Activated effector memory CD4-positive, alpha-beta T cell treated with Interleukin-2 at 50 U/mL for 16 hours (primary cell): ENCODE results near the gene NIP7.

ENCODE experiments used
- DNase-seq: peaks from one replicate; pipeline ENCODE4 v3.0.0-alpha.2; 2020

NIP7 gene

DNA sequence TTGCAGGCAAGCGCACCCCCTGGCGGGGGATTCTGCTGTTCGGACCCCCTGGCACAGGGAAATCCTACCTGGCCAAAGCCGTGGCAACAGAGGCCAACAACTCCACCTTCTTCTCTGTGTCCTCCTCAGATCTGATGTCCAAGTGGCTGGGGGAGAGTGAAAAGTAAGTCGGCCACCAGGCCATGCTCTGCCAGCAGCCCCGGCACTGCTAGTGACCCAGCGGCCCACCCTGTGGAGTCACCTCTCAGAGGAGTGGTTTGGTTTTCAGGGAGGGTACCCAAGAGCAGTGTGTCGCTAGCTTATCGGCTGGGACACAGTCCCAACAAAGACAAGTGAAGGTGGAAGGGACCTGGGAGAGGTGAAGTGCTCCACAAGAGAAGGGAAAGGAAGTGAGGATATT lies 20.2 kb upstream of the NIP7 start:
- DNase-seq, result no peak

DNA sequence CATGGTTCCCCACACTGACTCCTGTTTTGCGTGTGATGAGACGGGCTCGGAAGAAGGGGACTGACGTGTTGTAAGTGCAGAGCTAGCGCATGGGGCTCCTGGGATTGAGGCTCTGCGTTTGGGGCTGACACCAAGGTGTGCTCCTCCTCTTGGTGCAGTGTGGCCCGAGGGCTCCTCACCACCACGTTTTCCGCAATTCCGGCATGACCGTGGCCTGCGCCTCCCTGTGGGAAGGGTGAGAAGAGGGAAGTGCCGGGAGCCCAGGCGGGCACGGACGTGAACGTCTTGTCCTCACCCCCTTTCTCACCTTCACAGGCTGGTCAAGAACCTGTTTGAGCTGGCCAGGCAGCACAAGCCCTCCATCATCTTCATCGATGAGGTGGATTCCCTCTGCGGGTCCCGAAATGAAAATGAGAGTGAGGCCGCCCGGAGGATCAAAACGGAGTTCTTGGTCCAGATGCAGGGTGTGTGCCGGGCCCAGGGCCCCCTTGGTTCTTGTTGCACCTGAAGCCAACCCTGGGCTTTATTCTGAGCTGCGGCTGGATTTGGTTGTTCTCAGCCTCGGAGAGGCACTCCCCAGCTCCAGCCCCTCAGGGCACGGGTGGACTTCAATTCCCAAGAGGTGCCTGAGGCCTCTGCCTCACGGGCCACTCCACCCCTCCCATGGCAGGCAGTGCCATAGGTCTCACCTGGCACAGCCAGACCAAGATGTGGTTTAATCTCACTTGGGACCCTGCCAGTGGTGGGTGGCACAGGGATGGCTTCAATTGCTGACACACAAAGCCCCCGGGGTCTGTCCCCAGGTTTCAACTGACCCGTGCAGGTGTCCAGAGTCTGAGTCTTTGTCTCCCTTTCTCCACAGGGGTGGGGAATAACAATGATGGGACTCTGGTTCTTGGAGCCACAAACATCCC lies 19.5 kb upstream of the NIP7 start:
- no peak for DNase-seq

DNA sequence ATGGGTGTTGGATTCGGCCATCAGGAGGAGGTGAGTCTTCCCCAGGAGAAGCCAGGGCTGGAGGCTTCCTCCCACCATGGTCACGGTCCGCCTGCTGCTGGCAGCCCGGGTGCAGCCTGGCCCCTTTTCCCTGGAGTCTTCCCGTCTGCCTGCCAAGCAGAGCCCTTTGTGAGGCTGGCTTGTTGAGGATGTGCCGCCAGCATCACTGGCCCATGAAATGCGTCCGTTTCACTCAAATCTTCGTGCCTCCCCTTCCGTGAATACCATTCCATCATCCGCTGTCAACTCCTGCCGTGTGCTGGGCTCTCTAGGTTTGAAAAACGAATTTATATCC lies 18.9 kb upstream of the NIP7 start:
- no peak for DNase-seq

DNA sequence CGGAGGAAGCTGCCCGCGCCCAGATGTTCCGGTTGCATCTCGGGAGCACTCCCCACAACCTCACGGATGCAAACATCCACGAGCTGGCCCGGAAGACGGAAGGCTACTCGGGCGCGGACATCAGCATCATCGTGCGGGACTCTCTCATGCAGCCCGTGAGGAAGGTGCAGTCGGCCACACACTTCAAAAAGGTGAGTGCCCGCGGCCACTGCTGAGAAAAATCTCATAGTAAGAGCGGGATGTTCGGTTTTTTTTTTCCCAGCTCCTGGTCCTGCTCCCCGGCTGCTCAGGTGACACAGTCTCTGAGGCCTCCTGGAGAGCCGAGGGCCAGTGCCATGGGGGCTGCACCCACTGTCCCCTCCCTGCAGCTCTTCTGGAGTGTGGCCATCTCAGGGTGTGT lies 18.5 kb upstream of the NIP7 start:
- DNase-seq, result no peak

DNA sequence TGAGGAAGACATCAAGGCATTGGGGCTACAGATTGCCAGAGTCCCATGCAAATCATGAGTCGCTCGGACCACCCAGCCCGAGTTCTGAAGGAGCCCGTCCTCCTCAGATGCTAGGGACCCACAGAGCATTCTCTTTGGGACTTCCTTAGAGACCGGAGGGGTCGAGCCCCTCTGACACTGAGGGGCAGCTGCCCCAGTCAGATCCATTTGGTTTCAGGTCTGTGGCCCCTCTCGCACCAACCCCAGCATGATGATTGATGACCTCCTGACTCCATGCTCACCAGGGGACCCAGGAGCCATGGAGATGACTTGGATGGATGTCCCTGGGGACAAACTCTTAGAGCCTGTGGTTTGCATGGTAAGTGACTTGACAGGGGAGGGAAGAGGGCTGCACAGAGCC lies 17.2 kb upstream of the NIP7 start:
- DNase-seq, result no peak

DNA sequence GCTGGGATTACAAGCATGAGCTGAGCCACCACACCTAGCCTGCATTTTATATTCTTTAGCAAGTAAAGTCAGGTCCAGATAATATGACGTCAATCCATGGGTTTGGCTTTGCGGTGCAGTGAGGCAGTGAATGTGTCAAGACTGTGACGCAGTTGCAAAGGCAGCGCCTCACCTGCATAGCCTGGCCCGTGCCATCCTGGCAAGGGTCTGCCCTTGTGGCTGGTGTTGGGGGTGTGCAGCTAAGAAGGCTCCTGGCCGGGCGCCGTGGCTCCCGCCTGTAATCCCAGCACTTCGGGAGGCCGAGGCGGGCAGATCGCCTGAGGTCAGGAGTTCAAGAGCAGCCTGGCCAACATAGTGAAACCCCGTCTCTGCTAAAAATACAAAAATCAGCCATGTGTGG lies 16.2 kb upstream of the NIP7 start:
- DNase-seq, result no peak

DNA sequence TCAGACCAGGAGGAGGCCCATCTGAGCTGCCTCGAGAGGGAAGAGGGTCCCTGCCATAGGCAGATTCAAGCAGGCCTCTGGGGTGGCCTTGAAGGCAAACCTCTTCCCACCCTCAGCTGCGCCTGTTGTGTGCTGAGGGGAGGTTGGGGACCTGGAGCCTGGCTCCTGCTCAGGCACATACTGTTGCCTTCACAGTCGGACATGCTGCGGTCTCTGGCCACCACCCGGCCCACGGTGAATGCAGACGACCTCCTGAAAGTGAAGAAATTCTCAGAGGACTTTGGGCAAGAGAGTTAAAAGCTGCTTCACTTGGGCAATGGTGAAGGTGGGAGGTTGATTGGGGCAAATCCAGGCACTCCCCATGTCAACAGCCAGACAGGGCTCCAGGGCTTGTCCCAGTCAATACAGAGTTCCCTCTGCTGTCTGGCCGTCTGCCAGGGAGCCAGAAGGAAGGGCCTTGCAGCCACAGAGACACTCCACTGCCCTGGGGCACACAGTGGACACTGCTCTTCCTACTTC lies 15.5 kb upstream of the NIP7 start:
- DNase-seq, result no peak

DNA sequence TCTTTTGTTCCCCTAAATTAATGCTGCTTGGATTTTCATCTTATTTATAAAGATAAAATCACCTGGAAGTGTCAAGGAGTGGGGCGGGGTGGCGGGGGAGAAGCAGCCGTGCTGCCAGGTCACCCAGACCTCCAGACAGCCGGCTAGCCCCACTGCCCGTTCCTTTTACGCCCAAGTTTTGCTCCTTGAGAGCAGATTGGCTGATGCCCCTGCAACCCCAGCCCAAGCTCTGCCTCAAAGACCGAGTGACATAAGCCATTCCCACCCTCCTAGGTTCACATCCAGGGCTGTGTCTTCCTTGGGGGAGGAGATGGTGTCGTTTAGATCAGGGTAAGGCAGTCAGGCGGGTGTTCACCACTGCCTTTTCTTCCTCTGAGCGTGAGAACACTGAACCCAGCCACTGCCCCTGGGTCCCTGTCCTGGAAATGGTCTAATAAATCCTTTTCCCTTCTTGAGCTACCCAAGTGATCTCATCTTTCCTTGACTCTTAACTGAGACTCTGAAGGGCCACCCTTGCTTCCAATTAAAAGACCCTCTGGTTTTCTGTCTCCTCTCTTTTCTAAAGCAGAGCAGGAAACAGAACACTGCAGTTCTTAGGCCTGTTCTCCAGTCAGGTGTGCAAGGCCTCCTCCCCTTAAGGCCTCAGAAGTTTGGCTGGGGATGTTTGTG lies 14.9 kb upstream of the NIP7 start:
- no peak for DNase-seq

DNA sequence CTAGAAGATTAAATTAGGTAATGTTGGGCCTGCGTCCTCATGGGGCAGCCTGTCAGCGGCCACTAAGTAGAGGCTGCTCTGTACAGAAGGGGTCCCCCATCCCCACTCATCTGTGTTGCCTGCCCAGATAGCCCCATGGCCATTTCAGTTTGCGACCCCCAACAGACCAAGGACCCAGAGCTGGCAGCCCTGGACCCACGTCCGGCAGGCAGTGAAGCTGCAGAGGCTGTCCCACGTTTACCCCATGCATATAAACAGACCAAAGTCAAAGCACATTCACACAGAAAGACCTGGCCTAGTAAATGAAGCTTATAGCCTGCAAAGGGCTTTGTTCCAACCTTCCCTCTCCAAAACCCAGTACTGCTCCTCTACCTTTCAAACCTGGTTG lies 13.8 kb upstream of the NIP7 start:
- no peak for DNase-seq

DNA sequence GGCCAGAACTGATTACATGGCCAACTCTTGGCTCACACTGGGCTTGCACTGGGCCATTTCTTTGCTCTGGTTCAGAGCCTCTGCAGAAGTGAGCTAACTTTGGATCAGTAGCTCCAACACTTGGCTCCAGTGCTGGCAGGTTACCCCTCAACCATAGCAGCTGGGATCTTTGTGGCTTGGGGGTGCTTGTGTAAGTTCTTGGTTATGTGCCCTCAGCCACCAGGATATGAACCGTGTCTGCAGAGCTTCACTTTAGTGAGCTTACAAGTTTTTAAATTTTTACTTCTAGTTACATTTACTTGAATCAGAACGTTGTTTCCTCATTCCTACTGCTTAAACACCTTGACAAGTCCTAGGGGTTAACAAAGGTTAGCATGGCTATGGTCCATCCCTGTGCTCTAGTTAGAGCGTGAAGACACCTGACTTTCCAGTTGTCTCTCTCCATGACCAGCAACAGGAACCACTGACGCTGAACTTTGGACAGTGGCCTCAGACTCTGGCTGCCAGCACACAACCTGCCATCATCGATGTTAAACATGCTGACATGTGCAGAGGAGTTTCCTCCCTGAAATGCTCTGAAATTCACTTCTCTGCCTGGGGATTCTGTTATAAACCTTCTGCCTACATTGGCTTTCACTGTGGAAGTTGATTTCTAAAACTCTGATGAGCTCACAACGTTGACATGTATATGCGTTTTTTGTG lies 13.2 kb upstream of the NIP7 start:
- DNase-seq, result no peak

DNA sequence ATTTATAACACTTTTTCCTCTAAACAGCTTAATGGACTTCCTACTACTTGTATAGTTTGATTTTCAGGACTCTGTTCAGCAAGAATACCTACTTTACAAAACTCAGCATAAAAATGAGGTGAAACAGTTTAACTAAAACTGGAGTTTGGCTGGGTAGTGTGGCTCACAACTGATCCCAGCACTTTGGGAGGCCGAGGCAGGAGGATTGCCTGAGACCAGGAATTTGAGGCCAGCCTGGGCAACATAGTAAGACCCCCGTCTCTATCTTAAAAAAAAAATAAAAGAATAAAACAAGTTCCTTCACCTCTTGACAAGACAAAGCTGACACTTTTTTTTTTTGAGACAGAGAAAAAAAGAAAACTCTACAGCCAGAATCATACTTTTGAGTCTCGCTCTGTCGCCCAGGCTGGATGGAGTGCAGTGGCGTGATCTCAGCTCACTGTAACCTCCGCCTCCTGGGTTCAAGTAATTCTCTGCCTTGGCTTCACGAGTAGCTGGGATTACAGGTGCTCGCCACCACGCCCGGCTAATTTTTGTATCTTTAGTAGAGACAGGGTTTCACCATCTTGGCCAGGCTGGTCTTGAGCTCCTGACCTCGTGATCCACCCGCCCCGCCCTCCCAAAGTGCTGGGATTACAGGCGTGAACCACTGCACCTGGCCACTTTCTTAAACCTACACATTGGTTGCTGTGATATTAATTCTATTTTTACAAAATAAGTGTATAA lies 11.8 kb upstream of the NIP7 start:
- no peak for DNase-seq

DNA sequence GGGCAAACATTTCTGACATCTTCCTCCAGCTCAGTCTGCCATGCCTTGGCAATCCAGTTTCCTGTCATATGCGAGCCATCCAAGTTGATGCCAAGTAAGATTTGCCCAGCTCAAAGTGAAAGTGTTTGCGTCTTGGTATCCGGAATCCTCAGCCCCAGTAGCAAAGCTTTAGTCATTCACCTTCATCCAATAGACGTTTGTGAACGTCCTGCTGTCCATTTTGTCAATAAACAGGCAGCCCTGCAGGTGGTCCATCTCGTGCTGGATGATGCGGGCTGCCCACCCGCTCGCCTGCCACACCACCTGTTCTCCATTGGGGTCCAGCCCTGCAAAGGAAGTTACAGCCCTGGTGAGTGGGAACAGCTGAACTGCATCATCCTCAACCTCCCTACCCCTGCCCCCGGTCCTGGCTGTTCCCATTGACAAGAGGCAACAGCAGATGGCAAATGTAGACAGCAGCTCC lies 10.7 kb upstream of the NIP7 start:
- DNase-seq, result no peak

DNA sequence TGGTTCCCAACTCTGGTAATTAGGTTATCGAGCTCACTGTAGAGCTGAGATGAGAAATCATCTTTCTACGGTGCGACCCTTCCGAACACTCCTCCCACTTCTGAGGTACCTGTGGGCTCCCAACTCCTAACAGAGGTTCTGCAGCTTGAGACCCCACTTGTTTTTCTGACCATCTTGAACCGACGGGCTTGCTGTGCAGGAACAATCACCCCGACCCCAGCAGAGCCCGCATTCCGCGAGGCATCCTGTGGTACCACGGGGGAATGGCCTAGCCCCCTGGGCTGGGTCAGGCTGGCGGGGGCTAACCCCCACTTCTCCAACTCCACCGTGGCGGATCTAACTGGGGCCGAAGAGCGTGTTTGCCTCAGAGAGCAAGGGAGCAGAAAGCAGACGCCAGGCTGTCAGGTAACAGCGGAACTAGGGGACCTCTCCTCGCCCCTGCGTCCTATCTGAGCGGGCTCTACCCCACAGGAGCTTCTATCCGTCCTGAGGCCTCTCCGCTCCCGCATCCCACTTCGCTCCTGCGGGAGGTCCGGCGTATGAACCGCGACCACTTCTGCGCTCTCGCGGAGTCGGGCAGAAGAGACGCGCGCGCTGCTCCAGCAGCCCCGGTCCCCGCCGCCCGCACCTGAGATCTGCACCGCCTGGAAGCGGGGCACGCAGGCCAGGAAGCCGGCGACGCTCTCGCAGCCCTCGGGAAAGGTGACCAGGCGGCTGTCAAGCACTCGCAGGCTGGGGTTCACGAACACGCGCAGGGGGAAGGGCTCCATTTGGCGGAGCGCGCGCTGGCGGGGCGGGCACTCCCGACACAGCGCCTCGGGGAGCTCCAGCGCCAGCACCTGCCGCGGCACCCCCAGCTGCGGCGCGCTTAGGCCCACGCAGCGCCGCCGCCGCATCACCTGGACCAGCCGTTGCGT lies 9.9 kb upstream of the NIP7 start:
- DNase-seq, result no peak

DNA sequence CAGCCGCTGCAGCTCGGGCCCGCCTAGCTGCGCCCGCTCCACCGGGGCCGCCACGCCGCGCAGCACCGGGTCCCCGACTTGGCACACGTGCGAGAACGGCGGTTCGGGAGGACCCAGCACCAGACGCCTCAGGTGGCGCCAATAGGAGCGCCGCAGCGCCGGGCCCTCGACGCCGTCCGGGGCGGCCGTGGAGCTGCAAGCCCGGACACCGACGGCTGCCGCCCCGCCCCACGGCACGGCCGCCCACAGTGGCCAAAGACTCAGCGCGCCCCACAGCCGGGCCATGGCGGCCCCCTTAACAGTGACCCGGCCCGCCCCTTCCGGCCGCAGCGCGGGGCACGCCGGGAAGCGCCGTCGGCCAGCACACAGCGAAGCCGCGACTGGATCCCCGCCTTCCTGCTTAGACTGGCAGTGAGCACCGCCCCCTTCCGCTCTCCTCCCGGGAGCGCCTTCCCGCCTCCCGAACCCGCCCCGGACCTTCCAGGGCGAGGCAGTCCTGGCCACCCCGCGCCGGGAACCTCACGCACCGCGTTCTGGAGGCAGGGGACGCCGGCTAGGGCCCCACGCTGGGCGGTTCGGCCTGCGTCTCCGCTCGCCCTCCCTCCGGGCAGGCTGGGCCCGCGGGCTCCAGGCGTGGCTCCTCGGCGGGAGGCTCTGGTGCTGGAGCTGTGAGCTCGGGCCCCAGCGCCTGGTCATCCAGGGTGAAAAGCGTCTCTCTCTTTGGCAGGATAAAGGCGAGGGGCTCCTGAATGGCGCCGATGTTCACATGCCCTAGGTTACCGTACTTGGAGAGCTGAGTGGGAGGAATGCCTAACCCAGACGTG lies 9.1 kb upstream of the NIP7 start, which contains the start of gene PDF:
TSS of gene PDF (minus strand) at position 303 of the 824 bp plus-strand sequence. CDS start at position 285, 18 bp downstream.
- DNase-seq, result peak; percentile 79

DNA sequence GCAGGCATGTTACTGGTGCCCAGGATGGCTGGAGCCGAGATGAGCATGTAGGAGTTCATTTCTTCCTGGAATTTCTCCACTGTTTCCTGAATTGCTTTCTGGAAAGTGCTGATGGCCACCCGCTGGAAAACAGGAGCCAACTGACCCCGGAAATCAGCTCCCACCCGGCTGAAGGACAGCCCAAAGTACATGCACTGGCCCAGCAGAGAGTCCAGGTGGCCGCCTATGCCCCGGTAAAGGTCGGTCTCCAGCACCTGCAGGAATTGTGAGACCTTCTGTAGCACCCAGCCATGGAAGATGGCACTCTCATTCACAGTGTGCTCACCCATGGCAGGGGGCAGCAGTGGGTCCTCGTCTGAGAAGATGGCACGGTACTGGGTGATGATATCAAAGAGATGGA lies 4.9 kb upstream of the NIP7 start:
- no peak for DNase-seq

DNA sequence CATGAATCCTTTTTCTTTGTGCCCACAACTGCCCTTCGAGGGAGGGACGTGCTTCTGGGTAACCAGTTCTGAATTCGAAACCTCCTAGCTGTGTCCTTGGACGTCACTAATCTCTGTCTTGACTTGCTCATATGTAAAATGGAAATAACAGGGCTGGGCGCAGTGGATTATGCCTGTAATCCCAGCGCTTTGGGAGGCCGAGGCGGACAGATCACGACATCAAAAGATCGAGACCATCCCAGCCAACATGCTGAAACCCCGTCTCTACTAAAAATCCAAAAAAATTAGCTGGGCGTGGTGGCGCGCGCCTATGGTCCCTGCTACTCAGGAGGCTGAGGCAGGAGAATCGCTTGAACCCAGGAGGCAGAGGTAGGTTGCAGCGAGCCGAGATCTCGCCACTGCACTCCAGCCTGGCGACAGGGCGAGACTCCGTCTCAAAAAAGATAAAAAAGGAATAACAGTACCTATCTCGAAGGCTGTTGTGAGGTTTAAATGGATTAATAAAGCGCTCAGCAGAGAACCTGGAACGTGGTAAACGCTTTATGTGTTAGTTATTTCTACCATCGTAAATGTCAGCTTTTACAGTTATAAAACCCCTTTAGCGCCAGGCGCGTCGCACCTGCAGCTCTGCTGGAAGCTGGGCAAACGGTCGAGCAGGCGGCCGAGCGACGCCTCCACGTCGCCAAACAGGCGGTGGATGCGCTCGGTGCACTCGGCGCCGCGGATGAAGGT lies 849 bp upstream of the NIP7 start:
- no peak for DNase-seq

DNA sequence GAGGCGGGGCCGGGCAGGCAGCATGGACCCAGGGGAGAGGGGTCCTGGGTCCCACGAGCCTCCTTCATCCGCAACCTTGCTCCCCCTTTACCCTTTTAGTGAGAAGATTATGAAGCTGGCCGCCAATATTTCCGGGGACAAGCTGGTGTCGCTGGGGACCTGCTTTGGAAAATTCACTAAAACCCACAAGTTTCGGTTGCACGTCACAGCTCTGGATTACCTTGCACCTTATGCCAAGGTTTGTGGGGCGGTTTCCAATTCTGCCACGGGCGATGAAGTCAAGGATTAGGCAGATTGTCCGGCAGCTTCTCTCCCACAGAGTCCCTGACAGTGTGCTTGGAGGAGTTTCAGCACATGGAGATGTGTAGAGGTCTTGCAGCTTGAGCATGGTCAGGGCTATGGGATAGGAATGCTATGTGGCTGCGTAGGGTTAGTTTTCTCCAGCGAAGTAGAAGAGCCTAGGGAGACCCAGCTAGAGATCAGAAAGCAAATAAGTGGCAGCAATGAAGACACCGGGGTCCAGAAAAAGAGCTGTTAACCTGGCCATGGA lies 598 bp downstream of the NIP7 start:
- DNase-seq, result no peak

DNA sequence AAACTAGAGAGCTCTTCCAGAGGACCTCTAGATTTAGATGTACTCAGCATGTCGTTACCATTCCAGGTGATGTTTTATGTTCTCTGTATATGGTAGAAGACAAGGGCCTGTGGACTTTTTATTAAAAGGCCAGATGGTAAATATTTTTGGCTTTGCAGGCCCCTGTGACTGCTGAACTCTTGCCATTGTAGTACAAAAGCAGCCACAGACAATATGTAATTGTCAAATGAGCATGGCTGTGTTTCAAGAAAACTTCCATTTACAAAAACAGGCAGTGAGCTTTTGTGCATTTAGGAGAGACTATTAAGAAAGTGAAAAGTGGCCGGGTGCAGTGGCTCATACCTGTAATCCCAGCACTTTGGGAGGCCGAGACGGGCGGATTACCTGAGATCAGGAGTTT lies 4.6 kb downstream of the NIP7 start:
- DNase-seq, result no peak

DNA sequence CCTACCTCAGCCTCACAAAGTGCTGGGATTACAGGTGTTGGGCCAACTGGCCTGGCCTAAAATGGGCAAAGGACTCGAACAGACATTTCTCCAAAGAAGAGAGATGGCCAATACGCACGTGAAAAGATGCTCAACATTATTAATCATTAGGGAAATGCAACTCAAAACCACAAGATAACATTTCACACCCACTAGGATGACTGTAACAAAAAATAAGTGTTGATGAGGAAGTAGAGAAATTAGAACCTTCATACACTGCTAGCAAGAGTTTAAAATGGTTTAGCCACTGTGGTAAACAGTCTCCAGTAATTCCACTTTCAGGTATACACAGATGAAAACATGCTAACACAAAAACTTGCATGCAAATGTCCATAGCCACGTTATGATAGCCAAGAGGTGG lies 6.4 kb downstream of the NIP7 start:
- no peak for DNase-seq

DNA sequence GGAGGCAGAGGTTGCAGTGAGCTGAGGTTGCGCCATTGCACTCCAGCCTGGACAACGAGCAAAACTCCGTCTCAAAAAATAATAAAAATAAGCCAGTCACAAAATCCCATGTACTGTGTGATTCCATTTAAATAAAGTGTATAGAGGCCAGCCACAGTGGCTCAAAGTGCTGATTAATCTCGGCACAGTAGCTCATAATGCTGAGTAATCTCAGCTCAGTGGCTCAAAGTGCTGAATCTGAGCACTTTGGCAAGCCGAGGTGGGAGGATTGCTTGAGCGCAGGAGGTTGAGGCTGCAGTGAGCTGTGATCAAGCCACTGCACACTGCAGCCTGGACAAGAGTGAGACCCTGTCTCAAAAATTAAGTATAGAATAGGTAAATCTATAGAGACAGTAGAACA lies 7.1 kb downstream of the NIP7 start:
- no peak for DNase-seq
